ENCODE data around the gene RIPPLY1. TPM values are rescaled to one million over a fixed set of nuclear protein-coding genes. Genes with fewer than 3 reads are reported as not detected.
A peak's percentile ranks its signal among the peaks of the same experiment; 100 is the strongest.

RIPPLY1 gene
- total and polyA plus RNA-seq, 4 donors = not detected

- 34 to 38% methylated on average over 6 of the region's 6 CpGs for WGBS, 2 donors
- DNase-seq = peak in 1 of 3 donors; percentile 40
- no peak overlapping the region for H3K27ac ChIP-seq (ENCODE audit: low read depth in 1 of 2, low read length in 1 of 2)
- no peaks in the 10 kb centered on the region for H3K9me3 ChIP-seq (ENCODE audit: control insufficient read depth in 4 of 4, insufficient read depth in 3 of 4, low read length in 3 of 4)
- no peaks in the 10 kb centered on the region for H3K36me3 ChIP-seq (ENCODE audit: control insufficient read depth in 4 of 4, insufficient read depth in 4 of 4, low read length in 4 of 4)
- no peak overlapping the region for H3K9ac ChIP-seq (ENCODE audit: insufficient read depth in 1 of 2, low read length in 2 of 2)
- H3K27me3 ChIP-seq (ENCODE audit: control insufficient read depth in 3 of 3, insufficient read depth in 3 of 3, low read length in 2 of 3) = peaks cover 0 to 26% (median 15%) of the 10 kb centered on the region in 3 donors
- ATAC-seq (ENCODE audit: insufficient read depth, low FRiP score) = no peak
- peaks cover 0 to 13% (median 3%) of the 10 kb centered on the region in 5 donors for H3K4me1 ChIP-seq (ENCODE audit: control insufficient read depth in 5 of 5, insufficient read depth in 5 of 5, low read length in 5 of 5)
- H3K4me3 ChIP-seq = no peak overlapping the region
- TF ChIP-seq, protein P1, sequence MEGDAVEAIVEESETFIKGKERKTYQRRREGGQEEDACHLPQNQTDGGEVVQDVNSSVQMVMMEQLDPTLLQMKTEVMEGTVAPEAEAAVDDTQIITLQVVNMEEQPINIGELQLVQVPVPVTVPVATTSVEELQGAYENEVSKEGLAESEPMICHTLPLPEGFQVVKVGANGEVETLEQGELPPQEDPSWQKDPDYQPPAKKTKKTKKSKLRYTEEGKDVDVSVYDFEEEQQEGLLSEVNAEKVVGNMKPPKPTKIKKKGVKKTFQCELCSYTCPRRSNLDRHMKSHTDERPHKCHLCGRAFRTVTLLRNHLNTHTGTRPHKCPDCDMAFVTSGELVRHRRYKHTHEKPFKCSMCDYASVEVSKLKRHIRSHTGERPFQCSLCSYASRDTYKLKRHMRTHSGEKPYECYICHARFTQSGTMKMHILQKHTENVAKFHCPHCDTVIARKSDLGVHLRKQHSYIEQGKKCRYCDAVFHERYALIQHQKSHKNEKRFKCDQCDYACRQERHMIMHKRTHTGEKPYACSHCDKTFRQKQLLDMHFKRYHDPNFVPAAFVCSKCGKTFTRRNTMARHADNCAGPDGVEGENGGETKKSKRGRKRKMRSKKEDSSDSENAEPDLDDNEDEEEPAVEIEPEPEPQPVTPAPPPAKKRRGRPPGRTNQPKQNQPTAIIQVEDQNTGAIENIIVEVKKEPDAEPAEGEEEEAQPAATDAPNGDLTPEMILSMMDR (IDR thresholded peaks at IDR 0.05; ENCODE audit: control extremely low read depth, extremely low read depth) = no peak
Observed at GRCh38 chrX:106917830-106918500, 14.8 kb upstream of the RIPPLY1 start.

DNA sequence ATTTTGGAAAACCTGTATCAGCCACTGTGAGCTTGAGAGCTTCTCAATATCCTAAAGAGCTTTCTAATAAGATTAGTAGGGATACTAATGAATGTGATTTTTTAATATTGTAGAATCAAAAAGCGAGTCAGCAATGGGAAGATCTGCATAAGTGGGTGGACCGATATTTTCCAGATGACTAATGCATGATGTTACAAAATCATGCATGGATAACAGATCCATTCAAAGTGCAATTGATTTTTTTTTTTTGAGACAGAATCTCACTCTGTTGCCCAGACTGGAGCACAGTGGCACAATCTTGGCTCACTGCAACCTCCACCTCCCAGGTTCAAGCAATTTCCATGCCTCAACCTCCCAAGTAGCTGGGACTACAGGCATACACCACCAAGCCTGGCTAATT, 9.7 kb upstream of the RIPPLY1 start:
- 63 to 94% methylated on average over 2 of the region's 2 CpGs for WGBS, 2 donors
- H3K9ac ChIP-seq (ENCODE audit: insufficient read depth in 1 of 2, low read length in 2 of 2) = no peak overlapping the region
- no peak for ATAC-seq (ENCODE audit: insufficient read depth, low FRiP score)
- no peaks in the 10 kb centered on the region for H3K9me3 ChIP-seq (ENCODE audit: control insufficient read depth in 4 of 4, insufficient read depth in 3 of 4, low read length in 3 of 4)
- peaks cover 0 to 1% (median 0%) of the 10 kb centered on the region in 5 donors for H3K4me1 ChIP-seq (ENCODE audit: control insufficient read depth in 5 of 5, insufficient read depth in 5 of 5, low read length in 5 of 5)
- H3K27ac ChIP-seq (ENCODE audit: low read depth in 1 of 2, low read length in 1 of 2) = no peak overlapping the region
- H3K4me3 ChIP-seq = no peak overlapping the region
- H3K27me3 ChIP-seq (ENCODE audit: control insufficient read depth in 3 of 3, insufficient read depth in 3 of 3, low read length in 2 of 3) = peaks cover 0 to 30% (median 13%) of the 10 kb centered on the region in 3 donors
- TF ChIP-seq, protein P1 (IDR thresholded peaks at IDR 0.05; ENCODE audit: control extremely low read depth, extremely low read depth) = no peak
- H3K36me3 ChIP-seq (ENCODE audit: control insufficient read depth in 4 of 4, insufficient read depth in 4 of 4, low read length in 4 of 4) = no peaks in the 10 kb centered on the region
- DNase-seq = no peak

- WGBS, 2 donors = 54 to 61% methylated on average over 6 of the region's 6 CpGs
- Histone ChIP-seq H3K9ac (ENCODE audit: insufficient read depth in 1 of 2, low read length in 2 of 2) (no peak overlapping the region), H3K9me3 (ENCODE audit: control insufficient read depth in 4 of 4, insufficient read depth in 3 of 4, low read length in 3 of 4) (peaks cover 0 to 3% (median 0%) of the 10 kb centered on the region in 4 donors), H3K27me3 (ENCODE audit: control insufficient read depth in 3 of 3, insufficient read depth in 3 of 3, low read length in 2 of 3) (peaks cover 0 to 29% (median 9%) of the 10 kb centered on the region in 3 donors), H3K4me3 (no peak overlapping the region), H3K27ac (ENCODE audit: low read depth in 1 of 2, low read length in 1 of 2) (no peak overlapping the region), H3K4me1 (ENCODE audit: control insufficient read depth in 5 of 5, insufficient read depth in 5 of 5, low read length in 5 of 5) (peaks cover 0 to 4% (median 0%) of the 10 kb centered on the region in 5 donors), H3K36me3 (ENCODE audit: control insufficient read depth in 4 of 4, insufficient read depth in 4 of 4, low read length in 4 of 4) (no peaks in the 10 kb centered on the region)
- TF ChIP-seq, protein P1 (IDR thresholded peaks at IDR 0.05; ENCODE audit: control extremely low read depth, extremely low read depth) = no peak
- DNase-seq (peak; percentile 50 to 77 (median 56)), ATAC-seq (ENCODE audit: insufficient read depth, low FRiP score) (no peak)
Observed at GRCh38 chrX:106906361-106906760, 3.2 kb upstream of the RIPPLY1 start.

Data from lung (tissue), 12 donors.